H1 (cell line): ENCODE data around the gene DLGAP3. TPM values are rescaled to one million over a fixed set of nuclear protein-coding genes. Genes with fewer than 3 reads are reported as not detected.

Experiments used
- CTCF ChIA-PET: fragments of 300-600 bp; sonication (Branson Sonifier 250); formaldehyde crosslinking; loops from one replicate; lab custom pipeline; 2021; ENCODE audit not compliant: partially characterized antibody; lab: Charles Lee
- POLR2A ChIA-PET: fragments of 300-600 bp; sonication (Branson Sonifier 250); formaldehyde crosslinking; loops from one replicate; lab custom pipeline; 2021; ENCODE audit warnings: inconsistent platforms; ENCODE audit not compliant: partially characterized antibody; lab: Charles Lee
- DNase-seq, 2 experiments: peaks; one replicate each; pipeline versions ENCODE4 v3.0.0 to v3.0.0-alpha.2; 2010 to 2022; ENCODE audit warnings: low spot score in 2 of 2, low read depth in 1 of 2, mixed read lengths in 1 of 2
- FAIRE-seq: peaks from 2 replicates; lab custom pipeline; 2011; peaks lifted over from hg19 to GRCh38; lab: Jason Lieb, UNC
- H2AFZ ChIP-seq: 2 replicates; pipeline ENCODE4 v1.8.1; 2012; ENCODE audit warnings: low read length, inconsistent platforms
- H2AK5ac ChIP-seq: 2 replicates; pipeline ENCODE4 v1.6.1; 2013; ENCODE audit warnings: low read depth, low read length
- H2BK120ac ChIP-seq: replicated peaks from 2 replicates; pipeline ENCODE3; 2013; ENCODE audit warnings: low read depth, low read length, inconsistent platforms
- H2BK12ac ChIP-seq: 2 replicates; pipeline ENCODE4 v1.6.1; 2013; ENCODE audit warnings: low read depth, low read length
- H2BK15ac ChIP-seq: 2 replicates; pipeline ENCODE4 v1.6.1; 2013; ENCODE audit warnings: low read length
- H2BK20ac ChIP-seq: 2 replicates; pipeline ENCODE4 v1.6.1; 2013; ENCODE audit warnings: low read length
- H2BK5ac ChIP-seq: 2 replicates; pipeline ENCODE4 v1.6.1; 2013; ENCODE audit warnings: low read depth, low read length
- H3K14ac ChIP-seq: 2 replicates; pipeline ENCODE4 v1.6.1; 2013; ENCODE audit warnings: inconsistent platforms; ENCODE audit not compliant: insufficient read length
- H3K18ac ChIP-seq: 2 replicates; pipeline ENCODE4 v1.6.1; 2013; ENCODE audit warnings: low read length; ENCODE audit errors: extremely low read depth
- H3K23ac ChIP-seq: 2 replicates; pipeline ENCODE4 v1.6.1; 2013; ENCODE audit warnings: inconsistent platforms; ENCODE audit not compliant: insufficient read length
- H3K23me2 ChIP-seq: 2 replicates; pipeline ENCODE4 v1.6.1; 2013; ENCODE audit warnings: low read depth, low read length
- H3K27ac ChIP-seq: 2 replicates; pipeline ENCODE4 v1.6.1; 2011; ENCODE audit warnings: low read depth, low read length, inconsistent platforms
- H3K27me3 ChIP-seq, 4 experiments: replicated peaks in 1 of 4; 1 replicate in 1 of 4; 2 replicates in 3 of 4; pipeline versions ENCODE4 v1.6.1 to v1.8.1; 2011 to 2013; ENCODE audit warnings: low read length in 3 of 4, mild to moderate bottlenecking in 3 of 4, inconsistent platforms in 2 of 4, mixed read lengths in 2 of 4, moderate library complexity in 1 of 4; ENCODE audit not compliant: control insufficient read depth in 3 of 4, insufficient read depth in 3 of 4; ENCODE audit errors: extremely low read depth in 1 of 4
- H3K36me3 ChIP-seq, 4 experiments: 2 replicates each; pipeline versions ENCODE4 v1.6.1 to v1.8.1; 2011 to 2013; ENCODE audit warnings: mild to moderate bottlenecking in 4 of 4, low read length in 3 of 4, moderate library complexity in 2 of 4, control low read depth in 1 of 4, inconsistent platforms in 1 of 4; ENCODE audit not compliant: insufficient read depth in 4 of 4, control insufficient read depth in 2 of 4
- H3K4ac ChIP-seq: replicated peaks from 2 replicates; pipeline ENCODE3; 2013; ENCODE audit warnings: low read length, low read depth, mixed read lengths, inconsistent platforms; ENCODE audit not compliant: insufficient read length
- H3K4me1 ChIP-seq, 4 experiments: replicated peaks in 1 of 4; 1 replicate in 1 of 4; 2 replicates in 3 of 4; pipeline versions ENCODE4 v1.6.1 to v1.8.1; 2011 to 2013; ENCODE audit warnings: low read length in 3 of 4, inconsistent platforms in 2 of 4, mixed read lengths in 1 of 4; ENCODE audit not compliant: insufficient read depth in 4 of 4, control insufficient read depth in 3 of 4
- H3K4me2 ChIP-seq, 2 experiments: 2 replicates each; pipeline versions ENCODE4 v1.6.1 to v1.8.1; 2011 to 2013; ENCODE audit warnings: low read depth in 2 of 2, low read length in 2 of 2, control low read depth in 1 of 2, inconsistent platforms in 1 of 2, mild to moderate bottlenecking in 1 of 2; ENCODE audit not compliant: insufficient read depth in 1 of 2
- H3K4me3 ChIP-seq, 4 experiments: fragments of 200-600, 300-600 bp in 1 of 4; sonication (generic), shearing (Covaris generic), sonication (Bioruptor Twin) in 1 of 4; 2 replicates each; pipeline versions ENCODE4 v1.5.1 to v1.8.1; 2011 to 2016; ENCODE audit warnings: low read length in 4 of 4, low read depth in 3 of 4, control low read depth in 2 of 4, inconsistent platforms in 2 of 4, mild to moderate bottlenecking in 2 of 4, mixed read lengths in 1 of 4, moderate library complexity in 1 of 4; ENCODE audit not compliant: insufficient read depth in 2 of 4; ENCODE audit errors: extremely low read depth in 1 of 4
- H3K56ac ChIP-seq: replicated peaks from 2 replicates; pipeline ENCODE3; 2013; ENCODE audit warnings: low read depth, mild to moderate bottlenecking, mixed read lengths, low read length, inconsistent platforms; ENCODE audit not compliant: insufficient read length
- H3K79me1 ChIP-seq: 2 replicates; pipeline ENCODE4 v1.6.1; 2013; ENCODE audit warnings: low read depth, low read length, control low read depth
- H3K79me2 ChIP-seq, 2 experiments: 2 replicates each; pipeline versions ENCODE4 v1.6.1 to v1.8.1; 2012 to 2013; ENCODE audit warnings: low read length in 2 of 2, mild to moderate bottlenecking in 2 of 2, inconsistent platforms in 1 of 2; ENCODE audit not compliant: insufficient read depth in 2 of 2, control insufficient read depth in 1 of 2
- H3K9ac ChIP-seq, 4 experiments: replicated peaks in 1 of 4; 1 replicate in 1 of 4; 2 replicates in 3 of 4; pipeline versions ENCODE4 v1.6.1 to v1.8.1; 2011 to 2013; ENCODE audit warnings: low read depth in 3 of 4, low read length in 3 of 4, control low read depth in 2 of 4, mild to moderate bottlenecking in 2 of 4, moderate library complexity in 2 of 4, inconsistent platforms in 1 of 4; ENCODE audit errors: extremely low read depth in 1 of 4
- H3K9me3 ChIP-seq, 2 experiments: 2 replicates each; pipeline versions ENCODE4 v1.6.1 to v1.8.1; 2012 to 2013; ENCODE audit warnings: mild to moderate bottlenecking in 2 of 2, moderate library complexity in 2 of 2, control low read depth in 1 of 2, inconsistent platforms in 1 of 2, low read depth in 1 of 2, low read length in 1 of 2, mixed read lengths in 1 of 2; ENCODE audit not compliant: insufficient read depth in 2 of 2
- H4K20me1 ChIP-seq, 2 experiments: replicated peaks in 1 of 2; 2 replicates each; pipeline versions ENCODE3 to v1.8.1; 2011 to 2013; ENCODE audit warnings: inconsistent platforms in 2 of 2, low read length in 2 of 2, mild to moderate bottlenecking in 1 of 2; ENCODE audit not compliant: insufficient read depth in 2 of 2, control insufficient read depth in 1 of 2
- H4K5ac ChIP-seq: 2 replicates; pipeline ENCODE4 v1.6.1; 2013; ENCODE audit warnings: low read length, low read depth, mixed read lengths, inconsistent platforms; ENCODE audit not compliant: insufficient read length
- H4K8ac ChIP-seq: 2 replicates; pipeline ENCODE4 v1.8.0; 2013; ENCODE audit warnings: mild to moderate bottlenecking, moderate library complexity, low read length, inconsistent platforms; ENCODE audit not compliant: insufficient read depth; ENCODE audit errors: extremely low read depth
- H4K91ac ChIP-seq: replicated peaks from 2 replicates; pipeline ENCODE3; 2013; ENCODE audit warnings: low read length, mixed read lengths, inconsistent platforms; ENCODE audit not compliant: insufficient read length
- EZH2 ChIP-seq: fragments of 200-600 bp; sonication (generic); IDR thresholded peaks from 2 replicates; pipeline ENCODE4 v1.7.1; 2012; ENCODE audit warnings: low read depth, mild to moderate bottlenecking, moderate library complexity, low read length, inconsistent platforms; ENCODE audit not compliant: severe bottlenecking
- GTF2F1 ChIP-seq: IDR thresholded peaks from 2 replicates; pipeline ENCODE4 v1.6.1; 2012; ENCODE audit warnings: low read depth, low read length, improper control_type of control experiment, borderline replicate concordance
- NRF1 ChIP-seq: IDR thresholded peaks from 2 replicates; pipeline ENCODE4 v1.6.1; 2011; ENCODE audit warnings: mild to moderate bottlenecking, low read depth, low read length, improper control_type of control experiment
- WGBS, 2 experiments: shearing (Covaris generic) in 1 of 2; methylation state at CpG; one replicate each; pipeline versions ENCODE4 v1.1.6 to v1.1.7; 2013 to 2015; ENCODE audit warnings: low lambda C conversion rate in 2 of 2, mixed read lengths in 2 of 2, inconsistent platforms in 1 of 2, low coverage in 1 of 2, missing lambda C conversion rate in 1 of 2; ENCODE audit not compliant: insufficient replicate concordance in 2 of 2, insufficient coverage in 1 of 2, insufficient read length in 1 of 2; ENCODE audit errors: extremely low coverage in 1 of 2, missing lambda C conversion rate in 1 of 2; 5-methylcytosine and 5-hydroxymethylcytosine counted together
- polyA plus RNA-seq, 7 experiments: library from polyadenylated mRNA; depleted of rRNA in 3 of 7; stranded (reverse) in 5 of 7; unstranded in 2 of 7; fragments of >200 nt in 5 of 7; fragments of 200-250 nt in 2 of 7; gene quantifications; 1 replicate in 5 of 7; 2 replicates in 1 of 7; 4 replicates in 1 of 7; pipeline versions ENCODE4 v1.2.1 to v1.2.3, GENCODE V29; 2011 to 2013; ENCODE audit warnings: missing spikeins in 2 of 7, mixed read lengths in 2 of 7
- total RNA-seq: library from RNA; stranded (reverse); fragmentation: NEBNext Ultra II Directional; extraction: Animal tissue kit (Norgen Biotek cat#: 25700); gene quantifications from 2 replicates; pipeline ENCODE4 v1.2.1, GENCODE V29; 2021

The DLGAP3 gene
- total and polyA plus RNA-seq, 2 of the 8 experiments (the other 6 are each of a cell fraction or from before 2014, with no cell fraction given), result 3.8 to 13.2 TPM

DNA sequence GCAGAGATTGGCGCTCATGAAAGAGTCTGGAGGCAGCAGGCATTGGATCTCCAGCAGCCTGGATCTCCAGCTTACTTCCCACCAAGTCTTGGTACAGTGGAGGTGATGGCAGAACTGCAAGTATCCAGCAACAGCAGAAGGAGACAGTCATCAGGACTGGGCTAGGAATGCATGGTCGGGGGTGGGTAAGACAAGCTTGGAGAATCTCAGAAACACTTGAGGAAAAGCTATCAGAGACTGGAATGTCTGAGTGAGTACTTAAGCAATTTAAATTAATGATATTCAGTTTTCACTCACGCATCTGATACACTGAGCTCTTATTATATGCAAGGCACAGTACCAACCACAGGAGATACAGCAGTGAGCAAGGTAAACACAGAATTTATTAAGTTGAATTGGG is 45.9 kb upstream of the DLGAP3 start:
- no peak overlapping the region for H4K91ac ChIP-seq
- H3K56ac ChIP-seq, result no peak overlapping the region
- TF ChIP-seq GTF2F1, result no peak
- TF ChIP-seq EZH2, result no peak
- no peak for TF ChIP-seq NRF1
- H3K23ac ChIP-seq, result no peak overlapping the region
- no peak overlapping the region for H2BK120ac ChIP-seq
- 87% methylated on average over 3 of the region's 3 CpGs; no CpG with 5 or more reads in 1 of the 2 experiments for WGBS, 2 experiments
- H3K14ac ChIP-seq, result no peak overlapping the region
- ChIA-PET POLR2A (interaction anchor here (5.3 kb wide), 1 partner anchor 9 kb away, joined by 35 read pairs; the partner anchor contains the start of gene TMEM35B), CTCF (interaction anchor here (0.8 to 1.5 kb wide), 7 partner anchors 10 to 596 kb away, joined by 3 to 8 read pairs (median 4); partner anchors contain the start of gene TMEM35B)
- no peaks in the 10 kb centered on the region for H3K36me3 ChIP-seq
- H3K27me3 ChIP-seq, result no peaks in the 10 kb centered on the region
- H3K4me1 ChIP-seq, result peaks cover 0 to 6% (median 2%) of the 10 kb centered on the region in 4 experiments; a peak in 2 of 7 replicates
- no peak overlapping the region for H2BK20ac ChIP-seq
- no peaks in the 10 kb centered on the region for H3K79me2 ChIP-seq
- DNase-seq, result no peak
- no peak overlapping the region for H4K8ac ChIP-seq
- H3K9ac ChIP-seq, result no peak overlapping the region
- H2BK12ac ChIP-seq, result no peak overlapping the region
- no peaks in the 10 kb centered on the region for H3K79me1 ChIP-seq
- no peak overlapping the region for H2BK5ac ChIP-seq
- no peak overlapping the region for H3K4me2 ChIP-seq
- no peaks in the 10 kb centered on the region for H3K9me3 ChIP-seq
- H2AK5ac ChIP-seq, result no peak overlapping the region
- H3K23me2 ChIP-seq, result no peaks in the 10 kb centered on the region
- H3K18ac ChIP-seq, result no peak overlapping the region
- no peak overlapping the region for H3K27ac ChIP-seq
- no peak for FAIRE-seq
- no peak overlapping the region for H3K4ac ChIP-seq
- no peak overlapping the region for H4K5ac ChIP-seq
- no peak overlapping the region for H2BK15ac ChIP-seq
- no peak overlapping the region for H3K4me3 ChIP-seq
- H2AFZ ChIP-seq, result no peak overlapping the region
- H4K20me1 ChIP-seq, result no peaks in the 10 kb centered on the region
